ENCODE measurements around the gene PLXNA3. TPM values are rescaled to one million over a fixed set of nuclear protein-coding genes. Genes with fewer than 3 reads are reported as not detected.

The PLXNA3 gene
- total and polyA plus RNA-seq, 8 donors: 2.3 to 296 (median 13.9) TPM

DNA sequence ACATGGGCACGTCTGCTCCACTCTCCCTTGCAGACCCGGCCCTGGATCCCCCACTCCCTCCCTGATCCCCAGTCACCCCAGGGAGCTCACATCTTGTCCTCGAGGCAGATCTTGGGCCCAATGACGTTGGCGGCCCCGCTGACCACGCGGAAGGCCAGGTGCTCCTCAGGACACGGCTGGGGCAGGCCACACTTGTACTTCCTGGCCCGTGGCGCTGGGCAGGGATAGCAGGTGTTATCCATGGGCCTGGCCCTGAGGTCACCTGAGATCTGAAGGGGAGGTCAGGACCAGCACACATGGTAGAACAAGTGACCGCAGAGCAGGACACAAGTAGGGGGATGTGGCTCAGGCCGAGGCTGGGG, 50.3 kb downstream of the PLXNA3 start:
- H3K27ac ChIP-seq: no peak overlapping the region
- no peaks in the 10 kb centered on the region for H3K27me3 ChIP-seq
- H3K36me3 ChIP-seq: peaks cover 0 to 65% (median 55%) of the 10 kb centered on the region in 4 donors
- intact Hi-C loops (cut with DNase I; ENCODE audit: low total_unique reads): no loop called here
- TF ChIP-seq POLR2AphosphoS5 (IDR thresholded peaks at IDR 0.05): no peak
- TF ChIP-seq, protein P1, sequence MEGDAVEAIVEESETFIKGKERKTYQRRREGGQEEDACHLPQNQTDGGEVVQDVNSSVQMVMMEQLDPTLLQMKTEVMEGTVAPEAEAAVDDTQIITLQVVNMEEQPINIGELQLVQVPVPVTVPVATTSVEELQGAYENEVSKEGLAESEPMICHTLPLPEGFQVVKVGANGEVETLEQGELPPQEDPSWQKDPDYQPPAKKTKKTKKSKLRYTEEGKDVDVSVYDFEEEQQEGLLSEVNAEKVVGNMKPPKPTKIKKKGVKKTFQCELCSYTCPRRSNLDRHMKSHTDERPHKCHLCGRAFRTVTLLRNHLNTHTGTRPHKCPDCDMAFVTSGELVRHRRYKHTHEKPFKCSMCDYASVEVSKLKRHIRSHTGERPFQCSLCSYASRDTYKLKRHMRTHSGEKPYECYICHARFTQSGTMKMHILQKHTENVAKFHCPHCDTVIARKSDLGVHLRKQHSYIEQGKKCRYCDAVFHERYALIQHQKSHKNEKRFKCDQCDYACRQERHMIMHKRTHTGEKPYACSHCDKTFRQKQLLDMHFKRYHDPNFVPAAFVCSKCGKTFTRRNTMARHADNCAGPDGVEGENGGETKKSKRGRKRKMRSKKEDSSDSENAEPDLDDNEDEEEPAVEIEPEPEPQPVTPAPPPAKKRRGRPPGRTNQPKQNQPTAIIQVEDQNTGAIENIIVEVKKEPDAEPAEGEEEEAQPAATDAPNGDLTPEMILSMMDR (IDR thresholded peaks at IDR 0.05): no peak
- no peak for TF ChIP-seq EP300 (IDR thresholded peaks at IDR 0.05)
- no peak for TF ChIP-seq POLR2A (IDR thresholded peaks at IDR 0.05)
- no peak overlapping the region for H3K4me3 ChIP-seq
- no peaks in the 10 kb centered on the region for H3K4me1 ChIP-seq
- DNase-seq: no peak
- peaks cover 0 to 15% (median 5%) of the 10 kb centered on the region in 4 donors for H3K9me3 ChIP-seq
- 79 to 100% (median 90%) methylated on average over 2 to 13 of the region's 13 CpGs for WGBS, 5 donors

DNA sequence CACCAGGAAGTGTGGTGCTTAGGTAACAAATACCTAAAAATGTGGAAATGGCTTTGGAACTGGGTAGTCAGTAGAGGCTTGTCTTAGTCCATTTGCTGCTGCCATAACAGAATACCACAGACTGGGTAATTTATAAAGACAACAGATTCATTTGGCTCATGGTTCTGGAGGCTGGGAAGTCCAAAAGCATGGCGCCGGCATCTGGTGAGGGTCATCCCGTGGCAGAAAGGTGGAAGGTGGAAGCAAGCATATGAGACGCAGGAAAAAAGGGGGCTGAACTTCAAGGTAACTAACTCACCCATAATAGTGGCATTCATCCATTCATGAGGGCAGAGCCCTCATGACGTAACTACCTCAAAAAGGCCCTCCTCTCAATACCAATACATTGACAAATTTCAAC, 51.4 kb downstream of the PLXNA3 start:
- peaks cover 0 to 65% (median 55%) of the 10 kb centered on the region in 4 donors for H3K36me3 ChIP-seq
- WGBS, 5 donors: 93 to 100% (median 97%) methylated on average over 5 of the region's 5 CpGs
- H3K27me3 ChIP-seq: no peaks in the 10 kb centered on the region

GRCh38 chrX:154511761-154512160, 53.7 kb downstream of the PLXNA3 start:
- no peak overlapping the region for H3K27ac ChIP-seq
- no peak for TF ChIP-seq POLR2A (IDR thresholded peaks at IDR 0.05)
- TF ChIP-seq, protein P1 (IDR thresholded peaks at IDR 0.05): no peak
- TF ChIP-seq POLR2AphosphoS5 (IDR thresholded peaks at IDR 0.05): no peak
- no peak for TF ChIP-seq EP300 (IDR thresholded peaks at IDR 0.05)
- H3K4me3 ChIP-seq: no peak overlapping the region
- 82 to 90% (median 87%) methylated on average over 6 to 12 of the region's 12 CpGs for WGBS, 5 donors
- peaks cover 0 to 46% (median 36%) of the 10 kb centered on the region in 4 donors for H3K36me3 ChIP-seq
- intact Hi-C loops (cut with DNase I; ENCODE audit: low total_unique reads): no loop called here
- H3K4me1 ChIP-seq: peaks cover 0 to 16% (median 9%) of the 10 kb centered on the region in 4 donors
- DNase-seq: no peak
- peaks cover 0 to 15% (median 5%) of the 10 kb centered on the region in 4 donors for H3K9me3 ChIP-seq
- H3K27me3 ChIP-seq: no peaks in the 10 kb centered on the region

More for the DNA sequence above, 51.4 kb downstream of the PLXNA3 start:
- Histone ChIP-seq H3K27ac (no peak overlapping the region), H3K4me1 (peaks cover 0 to 7% (median under 1%) of the 10 kb centered on the region in 4 donors), H3K9me3 (peaks cover 0 to 15% (median 5%) of the 10 kb centered on the region in 4 donors), H3K4me3 (no peak overlapping the region)
- intact Hi-C loops (cut with DNase I; ENCODE audit: low total_unique reads): no loop called here
- DNase-seq: no peak
- TF ChIP-seq, protein P1 (IDR thresholded peaks at IDR 0.05): no peak
- TF ChIP-seq EP300 (IDR thresholded peaks at IDR 0.05) (no peak), POLR2A (IDR thresholded peaks at IDR 0.05) (no peak), POLR2AphosphoS5 (IDR thresholded peaks at IDR 0.05) (no peak)

GRCh38 chrX:154512879-154513553, 54.9 kb downstream of the PLXNA3 start:
- no peak for DNase-seq
- intact Hi-C loops (cut with DNase I; ENCODE audit: low total_unique reads): no loop called here
- no peak overlapping the region for H3K27ac ChIP-seq
- TF ChIP-seq, protein P1 (IDR thresholded peaks at IDR 0.05): no peak
- TF ChIP-seq POLR2A (IDR thresholded peaks at IDR 0.05) (no peak), POLR2AphosphoS5 (IDR thresholded peaks at IDR 0.05) (no peak), EP300 (IDR thresholded peaks at IDR 0.05) (no peak)
- H3K9me3 ChIP-seq: peaks cover 0 to 15% (median 5%) of the 10 kb centered on the region in 4 donors
- H3K27me3 ChIP-seq: peaks cover 0 to 3% (median 0%) of the 10 kb centered on the region in 3 donors
- WGBS, 5 donors: 86 to 96% (median 91%) methylated on average over 13 to 16 of the region's 16 CpGs
- H3K4me1 ChIP-seq: peaks cover 7 to 27% (median 15%) of the 10 kb centered on the region in 4 donors
- no peak overlapping the region for H3K4me3 ChIP-seq
- peaks cover 0 to 33% (median 23%) of the 10 kb centered on the region in 4 donors for H3K36me3 ChIP-seq
